BE2C (cell line): ENCODE measurements around the gene DAPK1.
"Not testable (repeated sequence)": the region's sequence is repeated elsewhere in the genome, so short reads cannot be mapped to it uniquely, and the experiment has no call there.

Source experiments
- DNase-seq: peaks from one replicate; pipeline ENCODE4 v3.0.0-alpha.2; 2020
- H3K27me3 ChIP-seq: fragments of 250-450 bp; sonication (Bioruptor Pico); 2 replicates; pipeline ENCODE4 v1.5.1; 2020; ENCODE audit warnings: mild to moderate bottlenecking
- H3K36me3 ChIP-seq: fragments of 250-450 bp; sonication (Bioruptor Pico); 2 replicates; pipeline ENCODE4 v1.5.1; 2020; ENCODE audit warnings: mild to moderate bottlenecking
- H3K4me1 ChIP-seq: fragments of 250-450 bp; sonication (Bioruptor Pico); 2 replicates; pipeline ENCODE4 v1.5.1; 2020
- H3K4me3 ChIP-seq: 2 replicates; pipeline ENCODE4 v1.5.1; 2011; ENCODE audit warnings: low read depth, low read length
- H3K9me3 ChIP-seq: fragments of 250-450 bp; sonication (Bioruptor Pico); 2 replicates; pipeline ENCODE4 v1.5.1; 2020
- TF ChIP-seq, protein P1 (sequence below): IDR thresholded peaks from 2 replicates; pipeline ENCODE4 v1.5.1; 2012; ENCODE audit warnings: mild to moderate bottlenecking, low read depth, low read length

Gene DAPK1

DNA sequence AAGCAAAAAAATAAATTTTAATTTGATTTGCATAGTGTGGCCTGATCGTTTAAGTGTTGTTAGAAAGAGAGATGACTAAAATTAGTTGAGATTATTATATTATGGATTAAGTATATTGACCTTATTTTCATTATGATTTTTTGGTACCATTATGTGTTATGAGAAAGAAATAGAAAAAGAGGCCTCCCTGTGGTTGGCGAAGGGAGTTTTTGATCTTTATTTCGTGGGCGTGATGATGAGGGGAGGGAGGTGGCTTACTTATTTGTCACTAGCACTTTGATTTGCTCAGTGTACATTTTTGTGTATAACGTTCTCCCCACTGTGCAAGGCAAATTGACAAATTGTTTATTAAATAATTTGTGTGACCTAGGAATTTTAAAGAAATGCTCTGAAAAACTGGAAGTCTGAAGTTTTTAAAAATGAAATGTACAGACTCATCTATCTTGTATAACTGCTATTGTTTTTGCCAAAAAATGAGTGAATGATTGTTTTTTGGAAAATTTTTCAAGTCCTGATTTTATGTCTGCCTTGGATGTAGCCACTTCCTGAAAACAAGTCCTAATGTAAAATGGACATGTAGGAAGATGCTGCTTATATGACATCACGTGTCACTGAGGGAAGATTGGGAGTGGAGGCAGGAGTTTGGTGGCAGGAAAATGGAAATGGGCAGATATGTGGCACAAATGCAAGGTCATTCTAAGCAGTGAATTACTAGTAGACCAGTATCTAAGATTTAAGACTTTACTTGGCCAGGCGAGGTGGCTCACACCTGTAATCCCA, 3.0 kb downstream of the DAPK1 start:
- Histone ChIP-seq H3K9me3 (no peaks in the 10 kb centered on the region), H3K4me3 (no peak overlapping the region; the same call in 1 of the 2 replicates), H3K4me1 (peaks cover 28% of the 10 kb centered on the region), H3K36me3 (no peaks in the 10 kb centered on the region), H3K27me3 (no peaks in the 10 kb centered on the region)
- no peak for DNase-seq
- TF ChIP-seq, protein P1, sequence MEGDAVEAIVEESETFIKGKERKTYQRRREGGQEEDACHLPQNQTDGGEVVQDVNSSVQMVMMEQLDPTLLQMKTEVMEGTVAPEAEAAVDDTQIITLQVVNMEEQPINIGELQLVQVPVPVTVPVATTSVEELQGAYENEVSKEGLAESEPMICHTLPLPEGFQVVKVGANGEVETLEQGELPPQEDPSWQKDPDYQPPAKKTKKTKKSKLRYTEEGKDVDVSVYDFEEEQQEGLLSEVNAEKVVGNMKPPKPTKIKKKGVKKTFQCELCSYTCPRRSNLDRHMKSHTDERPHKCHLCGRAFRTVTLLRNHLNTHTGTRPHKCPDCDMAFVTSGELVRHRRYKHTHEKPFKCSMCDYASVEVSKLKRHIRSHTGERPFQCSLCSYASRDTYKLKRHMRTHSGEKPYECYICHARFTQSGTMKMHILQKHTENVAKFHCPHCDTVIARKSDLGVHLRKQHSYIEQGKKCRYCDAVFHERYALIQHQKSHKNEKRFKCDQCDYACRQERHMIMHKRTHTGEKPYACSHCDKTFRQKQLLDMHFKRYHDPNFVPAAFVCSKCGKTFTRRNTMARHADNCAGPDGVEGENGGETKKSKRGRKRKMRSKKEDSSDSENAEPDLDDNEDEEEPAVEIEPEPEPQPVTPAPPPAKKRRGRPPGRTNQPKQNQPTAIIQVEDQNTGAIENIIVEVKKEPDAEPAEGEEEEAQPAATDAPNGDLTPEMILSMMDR: peak; percentile 31

DNA sequence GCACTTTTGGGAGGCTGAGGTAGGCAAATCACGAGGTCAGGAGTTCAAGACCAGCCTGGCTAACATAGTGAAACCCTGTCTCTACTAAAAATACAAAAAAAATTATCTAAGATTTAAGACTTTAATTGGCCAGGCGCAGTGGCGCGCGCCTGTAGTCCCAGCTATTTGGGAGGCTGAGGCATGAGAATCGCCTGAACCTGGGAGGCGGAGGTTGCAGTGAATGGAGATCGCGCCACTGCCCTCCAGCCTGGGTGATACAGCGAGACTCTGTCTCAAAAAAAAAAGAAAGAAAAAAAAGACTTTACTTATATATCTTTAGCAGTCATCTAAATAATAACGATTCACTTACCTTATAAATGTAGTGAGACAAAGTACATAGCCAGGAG, 3.6 kb downstream of the DAPK1 start:
- not testable (repeated sequence) for H3K27me3 ChIP-seq, H3K9me3 ChIP-seq, DNase-seq, H3K4me3 ChIP-seq, H3K36me3 ChIP-seq
- H3K4me1 ChIP-seq: peaks cover 32% of the 10 kb centered on the region

DNA sequence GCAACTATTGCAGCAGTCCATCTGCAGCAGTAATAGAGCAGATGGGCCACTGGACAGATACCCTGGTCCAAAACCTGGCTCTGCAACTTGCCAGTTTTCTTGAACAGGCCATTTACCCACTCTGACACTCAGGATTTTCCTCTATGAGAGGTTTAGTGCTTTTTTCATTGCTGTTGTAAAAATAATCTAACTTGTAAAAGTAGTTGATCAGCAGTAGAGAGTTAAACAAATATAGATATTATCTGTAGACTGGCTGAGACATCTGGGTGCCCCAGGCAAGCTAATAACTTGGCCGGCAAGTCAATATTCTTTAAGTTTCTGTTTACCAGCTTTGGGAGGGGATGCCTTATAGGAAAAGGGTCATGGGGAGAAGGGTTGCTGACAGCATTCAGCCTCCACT, 4.1 kb downstream of the DAPK1 start:
- H3K4me3 ChIP-seq: no peak overlapping the region
- H3K27me3 ChIP-seq: no peaks in the 10 kb centered on the region
- H3K9me3 ChIP-seq: no peaks in the 10 kb centered on the region
- peaks cover 35% of the 10 kb centered on the region for H3K4me1 ChIP-seq
- peaks cover 5% of the 10 kb centered on the region for H3K36me3 ChIP-seq
- no peak for DNase-seq
- TF ChIP-seq, protein P1: no peak

DNA sequence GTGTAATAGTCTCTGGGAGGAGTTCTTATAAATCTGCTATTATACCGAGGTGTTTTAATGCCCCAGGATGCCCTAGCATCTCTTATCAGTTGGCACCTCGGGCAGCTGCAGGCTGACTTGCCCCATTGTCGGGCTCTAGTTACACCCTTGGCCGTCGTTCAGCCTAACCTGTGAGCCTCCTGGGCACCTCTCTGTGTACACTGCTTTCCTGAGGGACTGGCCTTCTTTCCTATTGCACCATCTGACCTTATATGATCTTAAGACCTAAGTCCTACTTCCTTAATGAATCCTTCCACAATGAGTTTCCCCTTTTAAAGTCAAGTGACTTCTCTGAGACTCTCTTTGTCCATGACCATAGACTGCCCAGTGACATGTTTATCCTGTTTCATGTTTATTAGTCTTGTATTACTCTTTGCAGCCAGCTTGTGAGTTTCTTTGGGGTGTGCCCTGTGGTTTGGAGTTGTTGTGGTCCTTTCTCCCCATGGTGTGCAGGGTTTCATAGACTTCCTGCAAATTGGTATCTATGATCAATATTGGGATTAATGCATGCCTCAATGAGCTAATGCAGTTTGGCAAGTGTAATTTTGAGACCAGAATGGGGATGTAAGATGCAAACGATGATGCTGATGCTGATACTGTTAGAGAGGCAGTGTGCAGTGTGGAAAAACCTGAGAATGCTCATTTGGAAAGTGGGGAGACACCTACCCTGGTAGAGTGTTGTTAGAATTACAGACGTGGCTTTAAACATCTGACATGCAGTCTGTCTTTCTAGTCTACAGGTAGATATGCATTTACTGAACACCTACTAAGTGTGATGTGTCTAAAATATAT, 4.9 kb downstream of the DAPK1 start:
- TF ChIP-seq, protein P1: no peak
- peaks cover 32% of the 10 kb centered on the region for H3K4me1 ChIP-seq
- no peak for DNase-seq
- peaks cover 9% of the 10 kb centered on the region for H3K36me3 ChIP-seq
- H3K27me3 ChIP-seq: no peaks in the 10 kb centered on the region
- H3K9me3 ChIP-seq: no peaks in the 10 kb centered on the region
- no peak overlapping the region for H3K4me3 ChIP-seq

DNA sequence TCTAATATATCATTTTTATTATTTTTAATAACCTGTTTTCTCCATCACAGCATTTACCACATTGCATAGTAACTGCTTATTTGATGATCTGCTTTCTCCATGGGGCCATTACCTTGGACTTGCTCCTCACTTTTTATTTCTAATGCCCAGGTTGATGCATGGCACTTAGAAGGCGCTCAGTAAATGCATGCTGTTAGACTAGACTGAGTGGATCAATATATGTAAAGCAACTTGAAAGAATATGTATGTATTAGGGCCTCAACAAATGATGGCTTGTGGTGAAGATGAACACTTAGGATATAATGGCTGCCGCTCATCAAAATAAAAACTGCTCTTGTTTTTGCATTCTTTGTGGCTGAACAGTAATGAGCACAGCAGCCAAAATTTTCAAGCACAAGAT, 5.8 kb downstream of the DAPK1 start:
- TF ChIP-seq, protein P1: no peak
- no peaks in the 10 kb centered on the region for H3K9me3 ChIP-seq
- peaks cover 32% of the 10 kb centered on the region for H3K4me1 ChIP-seq
- DNase-seq: no peak
- H3K36me3 ChIP-seq: peaks cover 9% of the 10 kb centered on the region
- no peak overlapping the region for H3K4me3 ChIP-seq
- H3K27me3 ChIP-seq: no peaks in the 10 kb centered on the region

DNA sequence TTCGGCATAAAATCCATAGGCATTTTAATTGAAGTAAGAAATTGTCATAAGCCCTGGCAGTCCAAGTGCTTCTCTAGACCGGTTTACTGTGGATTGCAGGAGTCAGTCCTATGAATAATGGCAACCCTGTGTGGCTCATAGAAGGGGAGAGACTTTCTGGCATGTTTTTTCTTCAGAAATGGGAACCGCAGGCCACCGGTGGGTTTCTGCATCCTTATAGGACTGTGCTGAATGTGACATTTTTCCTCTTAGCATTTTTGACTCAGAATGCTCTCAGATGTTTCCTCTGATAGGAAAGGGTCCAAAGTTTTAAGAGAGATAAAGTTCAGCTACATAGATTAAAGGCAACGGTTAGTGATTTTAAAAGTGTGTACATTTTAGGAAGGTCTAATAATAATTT, 6.3 kb downstream of the DAPK1 start:
- TF ChIP-seq, protein P1: no peak
- no peaks in the 10 kb centered on the region for H3K9me3 ChIP-seq
- H3K4me1 ChIP-seq: peaks cover 32% of the 10 kb centered on the region
- H3K27me3 ChIP-seq: no peaks in the 10 kb centered on the region
- DNase-seq: no peak
- H3K36me3 ChIP-seq: peaks cover 9% of the 10 kb centered on the region
- H3K4me3 ChIP-seq: no peak overlapping the region
